VCaP (cell line): Measurements from ENCODE around the gene NEUROG1.
"Not testable (repeated sequence)": the region's sequence is repeated elsewhere in the genome, so short reads cannot be mapped to it uniquely, and the experiment has no call there.

Source experiments
- H3K27ac ChIP-seq: fragments of 450-650 bp; 2 replicates; pipeline ENCODE4 v1.5.1; 2017
- TF ChIP-seq, protein P1 (sequence below): fragments of 450-650 bp; conservative IDR thresholded peaks from 2 replicates; pipeline ENCODE4 v1.5.1; 2017; ENCODE audit warnings: mild to moderate bottlenecking, moderate library complexity

NEUROG1 gene

DNA sequence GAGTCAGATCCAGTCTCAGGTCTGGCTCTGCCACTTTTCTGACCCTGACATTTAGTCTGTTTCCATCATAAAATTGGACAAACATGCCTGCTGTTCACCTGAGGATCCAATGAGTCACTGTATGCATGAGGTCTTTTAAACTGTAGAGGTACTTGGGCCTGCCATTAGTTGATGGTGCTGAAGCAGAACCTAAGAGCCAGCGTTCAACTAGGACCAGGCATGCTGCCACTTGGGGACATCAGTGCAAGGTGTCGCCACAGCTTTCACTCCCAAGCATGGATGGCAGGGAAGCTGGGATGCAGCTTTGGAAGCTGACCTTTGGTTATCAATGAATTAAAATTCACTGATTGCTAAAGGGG lies 37.1 kb downstream of the NEUROG1 start:
- no peak overlapping the region for H3K27ac ChIP-seq
- TF ChIP-seq, protein P1, sequence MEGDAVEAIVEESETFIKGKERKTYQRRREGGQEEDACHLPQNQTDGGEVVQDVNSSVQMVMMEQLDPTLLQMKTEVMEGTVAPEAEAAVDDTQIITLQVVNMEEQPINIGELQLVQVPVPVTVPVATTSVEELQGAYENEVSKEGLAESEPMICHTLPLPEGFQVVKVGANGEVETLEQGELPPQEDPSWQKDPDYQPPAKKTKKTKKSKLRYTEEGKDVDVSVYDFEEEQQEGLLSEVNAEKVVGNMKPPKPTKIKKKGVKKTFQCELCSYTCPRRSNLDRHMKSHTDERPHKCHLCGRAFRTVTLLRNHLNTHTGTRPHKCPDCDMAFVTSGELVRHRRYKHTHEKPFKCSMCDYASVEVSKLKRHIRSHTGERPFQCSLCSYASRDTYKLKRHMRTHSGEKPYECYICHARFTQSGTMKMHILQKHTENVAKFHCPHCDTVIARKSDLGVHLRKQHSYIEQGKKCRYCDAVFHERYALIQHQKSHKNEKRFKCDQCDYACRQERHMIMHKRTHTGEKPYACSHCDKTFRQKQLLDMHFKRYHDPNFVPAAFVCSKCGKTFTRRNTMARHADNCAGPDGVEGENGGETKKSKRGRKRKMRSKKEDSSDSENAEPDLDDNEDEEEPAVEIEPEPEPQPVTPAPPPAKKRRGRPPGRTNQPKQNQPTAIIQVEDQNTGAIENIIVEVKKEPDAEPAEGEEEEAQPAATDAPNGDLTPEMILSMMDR: no peak

DNA sequence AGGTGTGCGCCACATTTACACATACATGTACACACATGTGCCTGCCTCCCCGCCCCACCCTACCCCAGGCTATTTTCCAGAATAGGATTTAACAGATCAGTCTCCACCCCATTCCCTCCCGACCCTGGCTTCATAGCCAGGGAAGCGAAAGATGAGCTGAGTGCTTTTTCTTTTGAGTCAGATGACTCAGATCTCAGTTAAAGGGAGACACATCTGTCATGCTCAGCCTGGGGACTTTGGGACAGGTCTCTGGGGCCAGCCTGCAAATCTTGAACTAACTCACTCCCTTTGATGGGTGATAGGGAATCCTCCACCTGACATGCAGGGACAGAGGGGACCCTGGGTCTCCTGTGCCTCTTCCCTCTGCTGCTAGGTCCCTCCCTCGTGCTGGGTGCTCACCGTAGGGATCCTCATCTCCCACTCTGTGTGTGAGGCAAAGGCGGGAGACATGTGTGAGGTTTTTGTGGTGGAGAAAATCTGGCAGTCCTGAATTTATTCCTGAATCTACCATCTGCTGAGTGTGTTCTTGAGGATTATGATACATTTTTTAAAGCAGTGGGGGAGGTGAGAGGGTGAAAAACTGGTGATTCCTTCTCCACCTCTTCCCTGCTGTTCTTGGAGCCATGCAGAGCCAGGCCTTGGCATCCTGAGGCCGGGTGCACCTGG lies 37.7 kb downstream of the NEUROG1 start:
- no peak overlapping the region for H3K27ac ChIP-seq
- TF ChIP-seq, protein P1: no peak

DNA sequence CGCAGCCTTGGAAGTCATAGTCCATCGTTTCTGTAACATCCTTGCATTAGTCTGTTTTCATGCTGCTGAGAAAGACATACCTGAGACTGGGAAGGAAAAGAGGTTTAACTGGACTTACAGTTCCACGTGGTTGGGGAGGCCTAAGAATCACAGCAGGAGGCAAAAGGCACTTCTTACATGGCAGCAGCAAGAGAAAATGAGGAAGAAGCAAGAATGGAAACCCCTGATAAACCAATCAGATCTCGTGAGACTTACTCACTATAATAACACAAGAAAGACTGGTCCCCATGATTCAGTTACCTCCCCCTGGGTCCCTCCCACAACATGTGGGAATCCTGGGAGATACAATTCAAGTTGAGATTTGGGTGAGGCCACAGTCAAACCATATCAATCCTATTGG lies 40.2 kb downstream of the NEUROG1 start:
- H3K27ac ChIP-seq: not testable (repeated sequence)

DNA sequence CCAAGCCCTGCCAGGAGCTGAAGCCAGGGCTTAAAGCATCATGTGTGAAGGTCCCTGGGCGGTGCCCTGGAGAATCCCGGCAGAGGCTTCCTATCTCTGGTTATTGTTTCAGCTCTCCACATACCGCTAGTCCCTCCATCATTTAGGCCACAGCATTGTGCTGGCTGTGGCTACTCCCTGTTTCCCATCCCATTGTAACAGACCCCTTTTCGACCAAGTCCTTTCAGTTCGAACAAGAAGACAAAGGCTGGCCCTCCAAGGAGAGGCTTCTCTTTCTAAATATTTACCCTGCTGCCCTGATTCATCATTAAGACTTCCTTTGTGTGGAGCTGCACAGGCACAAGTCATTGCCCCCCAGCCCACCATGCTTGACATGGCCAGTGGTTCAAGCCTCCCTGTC lies 41.6 kb downstream of the NEUROG1 start:
- TF ChIP-seq, protein P1: no peak
- H3K27ac ChIP-seq: no peak overlapping the region

DNA sequence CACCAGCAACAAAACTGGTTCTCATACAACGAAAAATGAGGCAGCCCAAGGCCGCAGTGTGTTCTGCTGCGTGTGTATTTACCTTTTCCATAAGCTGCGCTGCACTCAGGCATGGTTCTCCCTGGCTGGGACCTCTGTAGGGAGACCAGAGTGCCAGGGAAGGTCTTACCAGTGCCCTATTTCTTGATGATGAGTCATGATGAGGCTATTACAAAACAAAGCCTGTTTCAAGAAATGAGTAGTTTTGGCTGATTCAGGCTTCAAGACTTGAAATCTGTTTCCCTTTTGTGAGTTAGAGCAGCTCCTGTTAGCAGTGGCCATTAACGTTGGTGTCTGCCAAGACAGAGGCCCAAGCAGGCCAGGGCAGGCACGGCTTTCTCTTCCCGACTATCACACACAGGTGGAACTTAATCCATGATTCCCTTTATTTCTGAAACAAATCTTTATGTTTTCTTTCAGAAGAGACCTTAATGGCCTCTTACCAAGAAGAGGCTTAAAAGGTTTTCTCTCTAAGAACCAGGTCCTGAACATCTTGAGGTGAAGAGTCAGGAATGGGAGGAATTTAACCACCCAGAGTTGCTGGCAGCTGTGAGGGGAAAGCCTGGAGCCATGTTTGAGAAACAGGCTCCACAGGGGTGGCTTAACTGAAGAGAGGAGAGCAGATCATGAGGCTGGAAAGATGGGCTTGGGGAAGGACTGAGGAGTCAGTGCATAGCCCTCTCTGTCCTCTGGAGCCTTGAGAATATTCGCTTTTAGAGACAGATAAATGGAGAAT lies 42.2 kb downstream of the NEUROG1 start:
- H3K27ac ChIP-seq: no peak overlapping the region
- TF ChIP-seq, protein P1: no peak

DNA sequence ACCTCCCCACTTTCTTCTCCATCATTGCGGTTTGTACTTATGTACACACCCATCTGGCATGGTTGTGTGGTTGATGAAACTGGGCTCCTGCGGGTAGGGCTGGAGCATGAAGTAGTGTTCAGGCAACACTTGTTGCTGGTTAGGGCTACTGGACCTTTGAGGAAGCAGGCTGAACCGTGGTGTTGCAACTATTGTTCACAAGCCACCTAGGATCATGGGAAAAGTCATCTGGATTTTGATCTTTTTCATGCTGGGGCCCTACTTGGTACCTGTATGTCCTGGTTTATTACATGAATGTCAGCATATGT lies 43.5 kb downstream of the NEUROG1 start:
- TF ChIP-seq, protein P1: no peak
- H3K27ac ChIP-seq: no peak overlapping the region

DNA sequence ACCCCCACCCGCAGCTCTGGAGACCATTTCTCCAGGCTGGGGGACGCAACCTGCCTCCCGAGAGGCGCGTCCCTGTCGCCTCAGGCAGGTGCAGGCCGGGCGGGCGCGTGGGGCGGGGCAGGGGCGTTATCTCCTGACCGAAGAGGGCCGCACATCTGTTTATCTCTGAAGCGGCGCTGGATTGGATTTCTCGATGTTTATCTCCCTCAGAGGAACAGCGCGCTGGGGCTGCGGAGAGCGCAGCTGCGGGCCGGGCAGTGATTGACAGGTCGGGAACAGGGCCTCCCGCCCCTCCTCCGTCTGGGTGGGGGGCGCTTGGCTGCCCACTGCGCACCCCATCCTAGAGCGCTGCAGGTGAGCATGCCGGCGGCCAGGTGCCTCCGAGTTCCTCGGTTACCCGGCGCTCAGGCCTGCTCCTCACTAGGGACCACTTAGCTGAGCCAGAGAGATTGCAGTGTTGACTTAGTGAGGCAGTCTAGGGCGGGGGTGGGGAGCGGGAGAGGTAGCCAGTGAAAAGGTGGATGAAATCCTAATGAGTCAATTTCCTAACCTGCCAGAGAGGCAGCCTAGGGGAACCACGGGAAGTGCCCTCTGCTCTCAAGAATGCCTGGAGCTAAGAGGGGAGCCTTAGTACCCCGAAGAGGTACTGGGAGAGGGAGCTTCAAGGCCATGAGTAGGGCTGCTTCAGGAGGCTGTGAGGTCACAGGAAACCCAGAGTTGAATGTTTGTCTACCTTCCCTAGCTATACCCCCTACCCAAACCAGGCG lies 44.0 kb downstream of the NEUROG1 start:
- TF ChIP-seq, protein P1: no peak
- no peak overlapping the region for H3K27ac ChIP-seq

DNA sequence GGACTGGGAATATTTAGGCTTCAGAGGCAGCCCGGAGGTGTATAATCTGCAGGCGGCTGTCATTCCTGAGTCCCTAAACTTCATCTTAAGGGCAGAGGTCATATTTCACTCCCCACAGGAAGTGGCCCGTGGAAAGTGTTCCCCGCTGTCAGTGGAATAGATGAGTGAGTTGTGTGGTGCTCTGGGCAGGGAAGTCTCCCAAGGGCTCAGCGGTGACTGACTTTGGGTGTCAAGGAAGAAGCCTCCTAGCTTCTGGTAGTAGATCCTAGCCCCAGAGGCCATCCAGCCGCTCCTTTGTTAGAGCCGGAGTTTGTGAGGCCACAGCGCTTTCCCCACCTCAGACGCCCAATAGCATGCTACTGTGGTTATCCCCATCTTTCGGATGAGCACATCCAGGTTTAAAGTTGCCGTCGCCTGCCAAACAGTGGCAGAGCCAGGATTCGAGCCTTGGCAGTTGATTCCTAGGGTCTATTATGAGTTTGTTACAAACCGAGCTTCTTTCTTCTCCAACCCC lies 44.7 kb downstream of the NEUROG1 start:
- TF ChIP-seq, protein P1: no peak
- H3K27ac ChIP-seq: no peak overlapping the region
